CD4-positive, alpha-beta T cell treated with Interleukin-10 for 1 hour (primary cell): ENCODE data around the gene BCAR1.
"Not testable (repeated sequence)": the region's sequence is repeated elsewhere in the genome, so short reads cannot be mapped to it uniquely, and the experiment has no call there.

Experiments used
- DNase-seq: peaks from one replicate; pipeline ENCODE4 v3.0.0-alpha.2; 2020

Gene BCAR1

GRCh38 chr16:75252946-75253911 lies 1.8 kb upstream of the BCAR1 start:
- DNase-seq, result no peak

DNA sequence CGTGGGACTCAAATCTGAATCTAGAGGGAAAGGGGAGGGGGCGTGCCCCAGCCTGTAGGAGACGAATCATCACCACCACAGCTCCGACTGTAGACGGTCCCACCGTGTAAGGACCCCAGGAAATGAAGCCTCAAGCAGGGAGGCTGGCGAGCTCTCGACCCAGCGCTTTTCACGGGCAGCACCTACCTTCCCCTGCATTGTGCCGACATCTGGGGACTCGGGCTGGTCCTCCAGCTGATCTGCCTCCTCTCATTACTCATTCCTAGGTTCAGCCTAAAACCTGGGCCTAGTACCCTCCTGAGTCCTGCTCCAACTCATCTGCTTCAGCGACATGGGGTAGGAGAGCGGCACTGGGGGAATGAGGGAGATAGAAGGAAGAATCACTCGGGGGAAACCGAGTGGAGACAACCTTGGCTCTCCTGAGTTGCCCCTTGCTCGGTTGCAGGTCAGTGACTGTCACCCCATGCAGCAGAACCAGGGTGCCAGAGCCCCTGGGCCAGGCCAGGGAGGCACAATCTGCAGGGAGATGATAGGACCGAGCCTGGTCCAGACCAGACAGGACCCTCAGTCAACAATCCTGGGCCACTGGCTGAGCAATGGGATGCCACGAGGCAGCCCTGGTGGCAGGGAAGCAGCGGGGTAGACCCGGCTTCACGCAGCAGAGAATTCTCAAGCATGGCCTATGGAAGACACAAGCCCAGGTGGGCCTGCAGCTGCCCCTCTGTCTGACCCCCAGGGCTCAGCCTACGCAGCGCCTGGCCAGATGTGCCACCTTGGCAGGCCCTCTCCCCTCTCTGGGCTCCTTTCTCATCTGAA lies 833 bp upstream of the BCAR1 start:
- DNase-seq, result no peak

GRCh38 chr16:75250809-75251279 lies 580 bp downstream of the BCAR1 start:
- no peak for DNase-seq

- DNase-seq, result no peak
These were observed 1.2 kb downstream of the BCAR1 start for GRCh38 chr16:75250089-75250808.

DNA sequence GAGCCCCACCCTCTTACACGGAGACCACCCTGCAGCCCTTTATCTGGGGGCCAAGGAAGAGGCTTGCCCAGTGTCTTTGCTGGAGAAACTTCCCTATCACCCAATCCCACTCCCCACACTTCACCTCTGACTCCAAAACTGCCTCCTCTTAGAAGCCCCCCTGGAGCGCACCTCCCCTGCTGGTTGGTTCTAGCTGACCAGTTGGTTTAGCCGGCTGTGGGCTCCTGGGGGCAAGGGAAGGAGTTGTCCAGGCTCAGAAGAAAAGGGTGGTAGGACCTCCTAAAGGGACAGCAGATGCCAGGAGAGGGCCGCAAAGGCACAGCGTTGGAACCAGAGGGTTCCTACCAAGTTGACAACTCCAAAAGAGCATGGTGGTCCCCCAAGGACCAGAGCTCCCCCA lies 2.0 kb downstream of the BCAR1 start:
- no peak for DNase-seq

DNA sequence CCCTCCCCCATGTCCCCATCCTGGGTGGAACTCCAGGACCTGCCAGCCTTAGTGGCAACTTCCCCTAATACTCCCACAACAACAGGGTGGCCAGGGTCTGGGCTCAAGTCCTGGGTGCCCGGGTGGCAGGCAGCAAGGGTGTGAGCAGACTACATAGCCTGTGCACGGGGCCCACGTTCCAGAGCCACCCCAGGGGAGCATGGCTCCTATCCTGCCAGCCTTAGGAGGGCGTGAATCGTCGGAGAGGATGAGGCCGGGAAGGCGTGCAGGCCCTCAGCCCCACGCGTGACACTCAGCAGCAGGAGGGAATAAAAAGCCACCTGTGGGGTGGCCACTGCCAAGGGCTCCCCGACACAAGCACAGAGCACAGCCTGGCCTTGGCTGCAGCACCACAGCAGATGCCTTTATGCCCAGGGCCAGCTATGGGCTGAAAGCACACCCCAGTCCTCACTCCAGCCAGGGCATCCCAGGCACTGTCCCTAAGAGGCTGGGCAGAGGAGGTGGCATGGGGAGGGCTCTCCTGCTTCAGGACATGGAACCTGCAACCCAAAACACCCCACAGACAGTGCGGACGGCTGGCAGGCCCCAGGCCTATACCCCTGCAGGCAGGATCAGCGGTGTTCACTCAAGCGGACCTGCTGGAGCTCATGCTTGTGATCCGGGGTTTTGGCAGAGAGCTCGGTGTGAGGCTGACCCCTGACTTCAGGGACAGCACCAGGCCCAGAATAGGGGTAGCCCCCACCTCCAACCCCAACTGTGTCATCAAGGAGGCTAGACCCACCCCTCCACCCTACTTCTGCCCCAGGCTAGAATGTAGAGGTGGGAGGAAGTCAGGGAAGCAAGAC lies 2.7 kb downstream of the BCAR1 start:
- no peak for DNase-seq

GRCh38 chr16:75248142-75248535 lies 3.3 kb downstream of the BCAR1 start:
- DNase-seq, result no peak

GRCh38 chr16:75247249-75247648 lies 4.2 kb downstream of the BCAR1 start:
- DNase-seq, result no peak

- DNase-seq, result no peak
These were observed 4.8 kb downstream of the BCAR1 start for GRCh38 chr16:75246504-75247205.

DNA sequence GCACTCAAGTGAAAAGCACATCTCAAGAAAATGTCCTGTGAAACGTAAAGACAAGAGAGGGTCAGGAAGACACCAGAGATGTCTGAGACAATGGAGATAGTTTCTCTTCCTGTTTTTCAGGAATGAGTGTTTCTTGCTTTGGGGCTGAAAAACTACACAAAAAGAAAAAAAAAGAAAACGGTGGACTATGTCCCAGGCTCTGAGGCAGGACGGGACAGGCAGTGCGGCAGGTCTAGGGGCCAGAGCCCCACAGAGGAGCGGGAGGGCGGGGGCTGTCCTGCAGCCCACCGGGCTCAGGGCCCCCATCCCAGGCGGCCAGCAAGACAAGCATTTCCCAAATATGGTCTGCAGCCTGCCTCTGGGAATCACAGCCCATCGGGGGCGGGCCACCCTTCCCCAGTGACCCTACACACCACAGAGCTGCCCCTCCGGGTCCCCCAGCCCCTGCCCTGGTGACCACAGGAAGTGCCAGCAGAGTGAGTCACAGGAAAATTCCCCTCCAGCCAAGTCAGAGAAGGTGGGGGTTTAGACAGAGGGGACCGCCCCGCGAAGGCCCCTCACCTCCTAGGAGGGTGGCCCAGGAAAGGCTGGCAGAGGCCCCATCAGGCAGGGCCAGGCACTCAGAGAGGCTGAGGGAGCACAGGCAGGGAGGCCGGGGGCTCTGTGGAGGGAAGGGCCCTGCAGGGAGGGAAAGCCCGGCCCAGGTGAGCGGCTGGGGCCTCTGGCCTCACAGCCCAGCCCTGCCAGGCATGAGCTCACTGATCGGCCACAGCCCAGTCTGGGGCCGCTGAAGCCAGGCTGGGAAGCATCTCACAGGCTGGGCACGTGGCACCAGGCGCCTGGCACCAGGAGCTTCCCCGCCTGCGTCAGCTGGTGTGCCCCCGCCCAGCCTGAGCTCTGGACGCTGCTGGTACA lies 6.3 kb downstream of the BCAR1 start:
- no peak for DNase-seq

- DNase-seq, result no peak
These were observed 7.1 kb downstream of the BCAR1 start for GRCh38 chr16:75244225-75244809.

DNA sequence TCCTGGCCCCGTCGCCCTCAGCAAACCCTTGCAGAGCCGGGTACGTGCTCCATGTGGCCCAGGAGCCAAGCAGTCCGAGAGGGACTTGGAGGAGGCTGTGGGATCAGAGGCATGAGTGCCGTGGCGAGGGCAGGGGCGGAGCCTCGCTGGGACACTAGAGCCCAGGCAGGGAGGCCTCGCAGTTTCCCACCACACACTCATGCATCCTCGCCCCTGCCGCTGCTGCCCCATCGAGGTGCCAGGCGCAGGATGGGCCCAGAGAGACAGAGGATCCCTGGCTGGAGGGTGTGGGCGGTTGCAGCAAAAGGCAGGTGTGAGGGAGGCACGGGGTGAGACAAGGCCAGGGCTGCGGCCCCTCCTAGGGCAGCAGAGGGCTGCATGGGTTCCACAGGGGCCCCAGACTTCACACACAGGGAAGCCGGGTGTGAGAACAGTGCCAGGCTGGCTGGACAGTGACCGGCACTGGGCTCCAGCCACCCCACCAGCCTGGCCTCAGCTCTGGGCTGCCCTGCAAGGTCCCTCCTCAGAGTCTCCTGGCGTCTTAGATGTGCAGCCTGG lies 7.7 kb downstream of the BCAR1 start:
- no peak for DNase-seq

DNA sequence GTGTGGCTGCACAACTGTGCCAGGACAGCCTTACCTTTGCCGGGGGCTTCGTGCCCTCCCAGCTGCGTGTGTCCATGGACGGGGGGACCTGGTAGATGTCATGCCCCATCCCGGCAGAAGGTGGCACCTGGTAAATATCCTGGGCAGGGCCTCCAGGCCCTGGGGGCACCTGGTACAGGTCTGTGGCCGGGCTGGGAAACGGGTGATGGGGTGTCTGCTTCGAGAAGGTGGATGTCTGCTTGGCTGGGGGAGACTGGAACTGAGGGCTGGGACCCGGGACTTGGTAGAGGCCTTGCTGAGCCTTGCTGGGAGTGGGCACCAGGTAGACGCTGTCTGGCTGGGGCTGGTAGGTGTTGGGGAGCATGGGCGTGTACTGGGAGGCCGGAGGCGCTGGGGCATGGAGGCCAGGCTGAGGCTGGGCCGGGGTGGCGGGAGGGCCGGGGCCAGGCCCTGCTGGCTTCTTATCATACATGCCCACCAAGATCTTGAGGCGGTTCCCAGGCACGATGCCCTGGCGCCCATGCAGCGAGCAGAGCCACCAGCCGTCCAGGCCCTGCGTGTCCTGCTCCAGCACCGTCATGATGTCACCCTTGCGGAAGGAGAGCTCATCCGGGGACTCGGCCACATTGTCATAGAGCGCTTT lies 8.9 kb downstream of the BCAR1 start:
- not testable (repeated sequence) for DNase-seq

- no peak for DNase-seq
These were observed 9.5 kb downstream of the BCAR1 start for GRCh38 chr16:75241955-75242354.

GRCh38 chr16:75241412-75241811 lies 10.0 kb downstream of the BCAR1 start:
- no peak for DNase-seq

DNA sequence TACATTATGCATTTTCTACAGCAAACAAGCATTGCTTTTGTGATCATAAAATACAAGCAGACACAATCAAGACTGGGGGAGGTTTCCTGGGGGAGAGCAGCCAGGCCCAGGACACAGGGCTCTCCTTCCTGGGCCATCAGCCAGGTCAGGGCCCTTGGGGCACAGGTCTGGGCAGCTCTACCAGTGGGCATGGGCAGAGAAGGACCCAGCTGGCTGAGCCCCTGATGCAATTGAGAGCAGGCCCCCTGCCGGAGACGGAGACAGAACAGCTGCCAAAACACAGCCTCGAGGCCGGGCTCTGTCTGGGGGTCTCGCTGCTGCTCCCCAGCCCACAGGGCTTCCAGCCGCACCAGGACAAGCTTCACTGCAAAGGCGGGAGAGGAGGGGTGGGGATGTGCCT lies 10.8 kb downstream of the BCAR1 start:
- not testable (repeated sequence) for DNase-seq

DNA sequence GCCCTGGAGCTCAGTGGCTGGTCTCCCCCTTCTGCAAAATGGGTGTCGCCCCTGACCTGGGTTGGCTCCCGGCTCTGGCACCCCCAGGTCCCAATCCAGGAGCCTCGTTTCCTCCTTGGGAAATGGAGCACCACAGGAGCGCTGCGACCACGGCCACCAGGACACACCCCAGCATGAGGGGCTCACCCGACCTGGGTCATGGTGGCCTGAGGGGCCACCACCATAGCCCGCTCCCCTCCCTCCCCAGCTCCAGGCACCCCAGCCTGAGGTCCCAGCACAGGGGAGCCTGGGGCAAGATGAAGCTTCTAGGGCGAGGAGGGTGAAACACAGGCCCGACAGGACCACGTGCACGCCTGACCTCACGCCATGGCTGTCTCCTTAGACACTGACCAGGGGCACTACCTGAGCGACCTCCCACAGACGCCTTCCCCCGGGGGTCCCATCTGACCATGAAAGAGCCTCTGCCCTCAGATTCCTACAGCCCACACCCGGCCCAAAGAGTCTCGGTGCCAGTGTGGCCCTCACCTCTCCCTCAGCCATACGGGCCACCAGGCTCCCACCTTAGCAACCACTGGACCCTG lies 11.8 kb downstream of the BCAR1 start:
- no peak for DNase-seq

DNA sequence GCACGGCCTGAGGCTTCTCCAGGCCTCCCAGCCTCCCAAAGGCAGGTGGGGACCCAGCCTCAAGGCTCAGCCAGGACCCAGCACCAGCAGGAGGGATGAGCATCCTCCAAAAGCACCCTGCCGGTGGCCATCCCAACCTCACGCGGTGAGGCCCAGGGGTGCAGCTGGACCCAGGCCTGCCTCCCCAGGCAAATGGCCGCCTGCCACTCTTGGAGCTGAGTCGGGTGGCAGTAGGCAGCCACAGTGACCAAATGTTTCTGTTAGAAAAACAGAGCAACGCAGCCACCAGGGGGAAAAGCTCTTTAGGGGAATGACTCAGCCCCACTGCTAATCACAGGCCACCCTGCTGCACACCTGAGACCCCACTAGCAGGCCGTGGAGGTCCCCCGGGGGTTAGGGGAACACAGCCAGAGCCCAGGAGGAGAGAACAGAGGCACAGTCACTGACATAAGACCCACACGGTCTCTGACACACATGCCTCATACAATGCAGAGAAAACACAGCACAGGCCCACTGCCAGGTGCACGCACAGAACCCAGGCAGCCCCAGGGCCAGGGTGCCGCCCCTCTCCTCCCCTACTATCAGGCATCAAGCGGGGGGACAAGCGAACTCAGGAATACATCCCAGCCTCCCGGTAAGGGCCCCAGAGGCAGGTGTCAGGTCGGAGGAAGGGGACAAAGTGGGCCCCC lies 12.4 kb downstream of the BCAR1 start:
- DNase-seq, result no peak
